GM12872 (cell line): ENCODE results near the gene SAFB2.

Experiments used
- CTCF ChIP-seq: IDR thresholded peaks from 3 replicates; pipeline ENCODE4 v1.5.1; 2011; ENCODE audit warnings: low read depth, mild to moderate bottlenecking, low read length, moderate library complexity; ENCODE audit not compliant: insufficient read depth

The SAFB2 gene

GRCh38 chr19:5591476-5591875 is 31.1 kb downstream of the SAFB2 start:
- no peak for TF ChIP-seq CTCF

- TF ChIP-seq CTCF = no peak
Observed at GRCh38 chr19:5590865-5591154, 31.8 kb downstream of the SAFB2 start.

- no peak for TF ChIP-seq CTCF
Observed at GRCh38 chr19:5590151-5590864, 32.3 kb downstream of the SAFB2 start.

GRCh38 chr19:5588906-5589676 is 33.5 kb downstream of the SAFB2 start:
- no peak for TF ChIP-seq CTCF

GRCh38 chr19:5588441-5588840 is 34.1 kb downstream of the SAFB2 start:
- no peak for TF ChIP-seq CTCF

- TF ChIP-seq CTCF = no peak
Observed at GRCh38 chr19:5587661-5588060, 34.9 kb downstream of the SAFB2 start.

- no peak for TF ChIP-seq CTCF
Observed at GRCh38 chr19:5587071-5587455, 35.5 kb downstream of the SAFB2 start.
